HUES6 (cell line): ENCODE data around the gene SHQ1.
"Not testable (repeated sequence)": the region's sequence is repeated elsewhere in the genome, so short reads cannot be mapped to it uniquely, and the experiment has no call there.

Source experiments
- H3K27ac ChIP-seq: 2 replicates; pipeline ENCODE4 v1.7.0; 2013; ENCODE audit warnings: low read depth, mild to moderate bottlenecking, low read length, inconsistent platforms
- H3K27me3 ChIP-seq: 2 replicates; pipeline ENCODE4 v1.6.1; 2013; ENCODE audit warnings: low read length; ENCODE audit not compliant: control insufficient read depth, insufficient read depth
- H3K36me3 ChIP-seq: 2 replicates; pipeline ENCODE4 v1.6.1; 2013; ENCODE audit warnings: low read length; ENCODE audit not compliant: control insufficient read depth, insufficient read depth
- H3K4me1 ChIP-seq: 2 replicates; pipeline ENCODE4 v1.6.1; 2013; ENCODE audit warnings: low read length; ENCODE audit not compliant: control insufficient read depth, insufficient read depth
- H3K4me3 ChIP-seq: 2 replicates; pipeline ENCODE4 v1.5.1; 2013; ENCODE audit warnings: low read depth, low read length
- H3K9ac ChIP-seq: one replicate; pipeline ENCODE4 v1.6.1; 2013; ENCODE audit warnings: mild to moderate bottlenecking, low read length
- H3K9me3 ChIP-seq: 2 replicates; pipeline ENCODE4 v1.6.1; 2013; ENCODE audit warnings: low read depth, low read length; ENCODE audit not compliant: control insufficient read depth, insufficient read depth

SHQ1 gene

GRCh38 chr3:72728329-72728889, 119.8 kb downstream of the SHQ1 start:
- Histone ChIP-seq H3K27ac (no peak overlapping the region), H3K4me1 (peaks cover 20% of the 10 kb centered on the region; the same call in 1 of the 2 replicates), H3K36me3 (no peaks in the 10 kb centered on the region), H3K27me3 (no peaks in the 10 kb centered on the region), H3K4me3 (no peak overlapping the region), H3K9ac (no peak overlapping the region), H3K9me3 (peaks cover 14% of the 10 kb centered on the region)

- Histone ChIP-seq H3K9me3 (peaks cover 7% of the 10 kb centered on the region), H3K9ac (no peak overlapping the region), H3K4me3 (no peak overlapping the region), H3K36me3 (no peaks in the 10 kb centered on the region), H3K27me3 (no peaks in the 10 kb centered on the region), H3K27ac (no peak overlapping the region), H3K4me1 (peaks cover 26% of the 10 kb centered on the region; the same call in 1 of the 2 replicates)
Observed at GRCh38 chr3:72727726-72728125, 120.5 kb downstream of the SHQ1 start.

- Histone ChIP-seq H3K9ac (no peak overlapping the region), H3K27me3 (no peaks in the 10 kb centered on the region), H3K36me3 (no peaks in the 10 kb centered on the region), H3K4me3 (no peak overlapping the region), H3K27ac (no peak overlapping the region), H3K9me3 (peaks cover 5% of the 10 kb centered on the region; the same call in 1 of the 2 replicates), H3K4me1 (peaks cover 26% of the 10 kb centered on the region; the same call in 1 of the 2 replicates)
Observed at GRCh38 chr3:72727172-72727571, 121.1 kb downstream of the SHQ1 start.

GRCh38 chr3:72725229-72725628, 123.0 kb downstream of the SHQ1 start:
- H3K4me1 ChIP-seq, result peaks cover 42% of the 10 kb centered on the region
- H3K4me3 ChIP-seq, result no peak overlapping the region
- no peak overlapping the region for H3K9ac ChIP-seq
- no peaks in the 10 kb centered on the region for H3K27me3 ChIP-seq
- H3K27ac ChIP-seq, result no peak overlapping the region
- H3K9me3 ChIP-seq, result no peaks in the 10 kb centered on the region
- no peaks in the 10 kb centered on the region for H3K36me3 ChIP-seq

GRCh38 chr3:72724070-72724469, 124.2 kb downstream of the SHQ1 start:
- Histone ChIP-seq H3K27ac (no peak overlapping the region), H3K36me3 (no peaks in the 10 kb centered on the region), H3K4me1 (peaks cover 41% of the 10 kb centered on the region), H3K9ac (no peak overlapping the region), H3K4me3 (no peak overlapping the region), H3K27me3 (no peaks in the 10 kb centered on the region), H3K9me3 (no peaks in the 10 kb centered on the region)

GRCh38 chr3:72722930-72723726, 125.1 kb downstream of the SHQ1 start:
- H3K4me1 ChIP-seq, result peaks cover 32% of the 10 kb centered on the region
- no peak overlapping the region for H3K4me3 ChIP-seq
- H3K9ac ChIP-seq, result no peak overlapping the region
- no peaks in the 10 kb centered on the region for H3K27me3 ChIP-seq
- no peaks in the 10 kb centered on the region for H3K9me3 ChIP-seq
- no peaks in the 10 kb centered on the region for H3K36me3 ChIP-seq
- no peak overlapping the region for H3K27ac ChIP-seq

GRCh38 chr3:72721683-72722381, 126.4 kb downstream of the SHQ1 start:
- no peak overlapping the region for H3K27ac ChIP-seq
- H3K4me3 ChIP-seq, result no peak overlapping the region
- peaks cover 26% of the 10 kb centered on the region for H3K4me1 ChIP-seq
- H3K9ac ChIP-seq, result no peak overlapping the region
- peaks cover 6% of the 10 kb centered on the region for H3K9me3 ChIP-seq
- no peaks in the 10 kb centered on the region for H3K36me3 ChIP-seq
- H3K27me3 ChIP-seq, result no peaks in the 10 kb centered on the region

GRCh38 chr3:72720566-72720965, 127.7 kb downstream of the SHQ1 start:
- H3K9me3 ChIP-seq, result peaks cover 17% of the 10 kb centered on the region
- H3K9ac ChIP-seq, result no peak overlapping the region
- no peak overlapping the region for H3K4me3 ChIP-seq
- H3K27ac ChIP-seq, result no peak overlapping the region
- no peaks in the 10 kb centered on the region for H3K36me3 ChIP-seq
- H3K27me3 ChIP-seq, result no peaks in the 10 kb centered on the region
- peaks cover 26% of the 10 kb centered on the region for H3K4me1 ChIP-seq

- Histone ChIP-seq H3K9ac (no peak overlapping the region), H3K4me1 (peaks cover 26% of the 10 kb centered on the region), H3K9me3 (peaks cover 21% of the 10 kb centered on the region), H3K27me3 (no peaks in the 10 kb centered on the region), H3K36me3 (no peaks in the 10 kb centered on the region), H3K4me3 (no peak overlapping the region), H3K27ac (no peak overlapping the region)
Observed at GRCh38 chr3:72719137-72719536, 129.1 kb downstream of the SHQ1 start.

- H3K27ac ChIP-seq, H3K27me3 ChIP-seq, H3K4me1 ChIP-seq, H3K9ac ChIP-seq, H3K36me3 ChIP-seq, H3K4me3 ChIP-seq: not testable (repeated sequence)
- peaks cover 21% of the 10 kb centered on the region for H3K9me3 ChIP-seq
Observed at GRCh38 chr3:72714135-72714534, 134.1 kb downstream of the SHQ1 start.

- not testable (repeated sequence) for H3K4me3 ChIP-seq, H3K27ac ChIP-seq, H3K27me3 ChIP-seq, H3K9ac ChIP-seq, H3K4me1 ChIP-seq, H3K36me3 ChIP-seq, H3K9me3 ChIP-seq
Observed at GRCh38 chr3:72710471-72710870, 137.8 kb downstream of the SHQ1 start.
